Measurements from ENCODE around the gene C11orf91. TPM values are rescaled to one million over a fixed set of nuclear protein-coding genes. Genes with fewer than 3 reads are reported as not detected.

C11orf91 gene
- total RNA-seq, 6 experiments from 2014 or later: not detected

DNA sequence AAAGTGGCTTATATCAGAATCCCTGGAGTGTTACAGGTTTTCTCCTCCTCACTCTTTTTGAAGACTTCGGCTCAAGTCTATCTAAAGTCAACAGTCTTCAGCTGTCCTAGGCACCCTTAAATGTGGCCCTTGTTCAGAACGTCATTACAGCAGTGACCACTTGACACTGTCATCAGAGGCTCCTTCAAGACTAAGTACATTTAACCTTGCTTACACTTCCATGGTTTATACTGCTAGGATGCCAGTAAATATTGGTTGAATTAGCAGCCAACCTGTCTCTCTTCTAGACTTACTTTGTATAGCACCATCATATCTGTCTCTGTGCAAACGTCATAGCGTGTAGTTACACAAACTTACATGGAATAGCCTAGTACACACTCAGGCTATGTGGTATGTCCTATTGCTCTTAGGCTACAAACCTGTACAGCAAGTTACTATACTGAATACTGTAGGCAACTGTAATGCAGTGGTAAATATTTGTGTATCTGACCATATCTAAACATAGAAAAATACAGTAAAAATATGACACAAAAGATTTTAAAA lies 13.3 kb upstream of the C11orf91 start:
- DNase-seq: no peak
- Histone ChIP-seq H3K27me3 (no peaks in the 10 kb centered on the region), H3K4me3 (no peak overlapping the region), H3K36me3 (peaks cover 0 to 37% (median 9%) of the 10 kb centered on the region in 4 donors), H3K9me3 (no peaks in the 10 kb centered on the region), H3K27ac (peak overlapping the region in 2 of 3 donors; percentile 3 to 59), H3K4me1 (peaks cover 0 to 23% (median 7%) of the 10 kb centered on the region in 4 donors)
- intact Hi-C loops (cut with DNase I): no loop called here
- no peak for TF ChIP-seq POLR2A (IDR thresholded peaks at IDR 0.05)
- TF ChIP-seq, protein P1, sequence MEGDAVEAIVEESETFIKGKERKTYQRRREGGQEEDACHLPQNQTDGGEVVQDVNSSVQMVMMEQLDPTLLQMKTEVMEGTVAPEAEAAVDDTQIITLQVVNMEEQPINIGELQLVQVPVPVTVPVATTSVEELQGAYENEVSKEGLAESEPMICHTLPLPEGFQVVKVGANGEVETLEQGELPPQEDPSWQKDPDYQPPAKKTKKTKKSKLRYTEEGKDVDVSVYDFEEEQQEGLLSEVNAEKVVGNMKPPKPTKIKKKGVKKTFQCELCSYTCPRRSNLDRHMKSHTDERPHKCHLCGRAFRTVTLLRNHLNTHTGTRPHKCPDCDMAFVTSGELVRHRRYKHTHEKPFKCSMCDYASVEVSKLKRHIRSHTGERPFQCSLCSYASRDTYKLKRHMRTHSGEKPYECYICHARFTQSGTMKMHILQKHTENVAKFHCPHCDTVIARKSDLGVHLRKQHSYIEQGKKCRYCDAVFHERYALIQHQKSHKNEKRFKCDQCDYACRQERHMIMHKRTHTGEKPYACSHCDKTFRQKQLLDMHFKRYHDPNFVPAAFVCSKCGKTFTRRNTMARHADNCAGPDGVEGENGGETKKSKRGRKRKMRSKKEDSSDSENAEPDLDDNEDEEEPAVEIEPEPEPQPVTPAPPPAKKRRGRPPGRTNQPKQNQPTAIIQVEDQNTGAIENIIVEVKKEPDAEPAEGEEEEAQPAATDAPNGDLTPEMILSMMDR (IDR thresholded peaks at IDR 0.05): no peak
- ATAC-seq: peak in 3 of 4 donors; percentile 9 to 36 (median 32)
- WGBS (ENCODE audit: insufficient coverage, low coverage, low lambda C conversion rate, missing lambda C conversion rate): 44% methylated on average over 4 of the region's 4 CpGs

DNA sequence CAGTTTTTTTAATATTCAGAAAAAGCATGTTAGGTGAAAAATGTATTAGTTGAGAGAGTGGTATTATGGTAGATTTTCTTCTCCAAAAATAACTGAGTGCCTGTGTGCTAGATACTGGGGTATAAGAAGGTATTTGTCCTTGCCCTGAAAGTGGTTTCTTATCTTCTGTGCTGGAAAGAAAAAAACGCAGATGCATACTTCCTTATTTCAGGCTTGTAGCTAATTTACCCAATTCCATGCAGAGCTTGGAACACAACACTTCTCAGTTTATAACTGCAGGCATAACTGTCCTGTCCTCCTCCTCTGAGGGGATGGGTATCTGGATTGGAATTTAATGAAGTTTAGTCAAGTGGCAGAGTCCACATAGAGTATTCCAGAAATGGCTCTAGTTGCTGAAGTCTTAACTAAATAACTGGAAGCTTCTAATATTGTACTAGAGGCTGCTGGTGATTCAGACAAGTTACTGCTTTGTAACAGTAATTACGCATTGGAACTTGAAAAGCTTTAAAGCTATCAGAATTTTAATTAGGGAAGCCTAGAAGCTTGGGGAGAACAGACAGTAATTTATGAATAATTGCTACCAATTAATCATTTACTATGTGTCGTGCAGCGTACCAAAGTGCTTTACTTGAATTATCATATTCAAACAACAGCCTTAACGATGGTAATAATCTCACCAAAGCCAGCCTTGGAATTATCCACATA lies 12.7 kb upstream of the C11orf91 start:
- 41% methylated on average over 5 of the region's 5 CpGs for WGBS (ENCODE audit: insufficient coverage, low coverage, low lambda C conversion rate, missing lambda C conversion rate)
- Histone ChIP-seq H3K4me1 (peaks cover 0 to 30% (median 7%) of the 10 kb centered on the region in 4 donors), H3K36me3 (peaks cover 0 to 41% (median 12%) of the 10 kb centered on the region in 4 donors), H3K27ac (peak overlapping the region in 2 of 3 donors; percentile 3 to 59), H3K4me3 (no peak overlapping the region), H3K9me3 (no peaks in the 10 kb centered on the region), H3K27me3 (no peaks in the 10 kb centered on the region)
- intact Hi-C loops (cut with DNase I): no loop called here
- ATAC-seq: peak; percentile 61 to 83 (median 72)
- TF ChIP-seq, protein P1 (IDR thresholded peaks at IDR 0.05): no peak
- no peak for TF ChIP-seq POLR2A (IDR thresholded peaks at IDR 0.05)
- DNase-seq: no peak

DNA sequence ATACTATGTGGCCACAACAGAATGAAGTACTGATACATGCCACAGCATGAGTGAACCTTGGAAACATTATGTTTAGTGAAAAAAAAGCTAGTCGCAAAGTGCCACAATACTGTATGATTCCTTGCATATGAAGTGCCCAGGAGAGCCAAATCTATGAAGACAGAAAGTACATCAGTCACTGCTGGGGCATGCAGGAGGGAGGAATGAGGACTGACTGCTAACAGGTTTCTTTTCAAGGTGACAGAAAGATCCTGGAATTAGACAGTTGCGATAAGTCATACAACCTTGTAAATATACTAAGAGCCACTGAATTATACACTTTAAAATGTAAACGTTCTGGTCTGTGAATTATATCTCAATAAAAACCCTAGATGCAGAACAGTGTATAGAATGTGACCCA lies 11.8 kb upstream of the C11orf91 start:
- intact Hi-C loops (cut with DNase I): no loop called here
- DNase-seq (no peak), ATAC-seq (no peak)
- TF ChIP-seq, protein P1 (IDR thresholded peaks at IDR 0.05): no peak
- TF ChIP-seq POLR2A (IDR thresholded peaks at IDR 0.05): no peak
- peak overlapping the region in 1 of 3 donors; percentile 3 for H3K27ac ChIP-seq
- 74% methylated on average over 3 of the region's 3 CpGs for WGBS (ENCODE audit: insufficient coverage, low coverage, low lambda C conversion rate, missing lambda C conversion rate)
- H3K4me1 ChIP-seq: peaks cover 0 to 38% (median 7%) of the 10 kb centered on the region in 4 donors
- no peak overlapping the region for H3K4me3 ChIP-seq
- peaks cover 0 to 40% (median 10%) of the 10 kb centered on the region in 4 donors for H3K36me3 ChIP-seq
- H3K27me3 ChIP-seq: no peaks in the 10 kb centered on the region
- H3K9me3 ChIP-seq: no peaks in the 10 kb centered on the region

DNA sequence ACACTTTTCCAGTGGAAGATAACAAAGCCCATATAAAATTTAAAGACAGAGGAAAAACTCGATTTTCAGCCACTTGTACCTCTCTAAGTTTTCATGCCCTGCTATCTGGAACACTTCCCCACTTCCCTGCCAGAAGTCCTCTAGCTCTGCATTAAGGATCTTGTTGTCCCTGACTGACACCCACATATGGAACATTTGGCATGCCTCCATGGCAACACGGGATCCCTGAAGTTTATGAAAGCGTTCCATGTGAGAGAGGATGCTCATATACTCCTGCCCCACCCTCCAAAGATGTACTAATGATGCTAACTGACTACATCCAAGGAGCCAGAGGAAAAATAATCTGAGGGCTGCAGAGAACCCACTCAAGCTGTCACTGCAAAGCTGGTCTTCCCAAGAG lies 8.8 kb upstream of the C11orf91 start:
- 90% methylated on average over 3 of the region's 3 CpGs for WGBS (ENCODE audit: insufficient coverage, low coverage, low lambda C conversion rate, missing lambda C conversion rate)
- intact Hi-C loops (cut with DNase I): no loop called here
- TF ChIP-seq, protein P1 (IDR thresholded peaks at IDR 0.05): no peak
- no peak for TF ChIP-seq POLR2A (IDR thresholded peaks at IDR 0.05)
- Histone ChIP-seq H3K27me3 (no peaks in the 10 kb centered on the region), H3K36me3 (peaks cover 0 to 27% (median 7%) of the 10 kb centered on the region in 4 donors), H3K4me3 (no peak overlapping the region), H3K9me3 (no peaks in the 10 kb centered on the region), H3K4me1 (peaks cover 0 to 66% (median 10%) of the 10 kb centered on the region in 4 donors), H3K27ac (no peak overlapping the region)
- ATAC-seq (no peak), DNase-seq (no peak)

Measured in right lobe of liver (tissue), 6 donors.